H9 (cell line): ENCODE data around the gene SGCE. TPM values are rescaled to one million over a fixed set of nuclear protein-coding genes. Genes with fewer than 3 reads are reported as not detected.

ENCODE experiments used
- DNase-seq: peaks from one replicate; pipeline ENCODE4 v3.0.0-alpha.2; 2017
- H2AFZ ChIP-seq: one replicate; pipeline ENCODE4 v1.6.1; 2013; ENCODE audit warnings: mild to moderate bottlenecking, low read length, control low read depth, moderate library complexity
- H2AK5ac ChIP-seq: 2 replicates; pipeline ENCODE4 v1.6.1; 2013; ENCODE audit warnings: low read length, control low read depth, mixed read lengths; ENCODE audit not compliant: insufficient read length
- H2BK120ac ChIP-seq: one replicate; pipeline ENCODE4 v1.6.1; 2013; ENCODE audit warnings: low read depth, mild to moderate bottlenecking, low read length, control low read depth, inconsistent platforms; ENCODE audit not compliant: poor library complexity, severe bottlenecking
- H2BK12ac ChIP-seq: 2 replicates; pipeline ENCODE4 v1.6.1; 2013; ENCODE audit warnings: low read length, control low read depth, mixed read lengths, low read depth; ENCODE audit not compliant: insufficient read length
- H2BK15ac ChIP-seq: 2 replicates; pipeline ENCODE4 v1.6.1; 2013; ENCODE audit warnings: low read depth, low read length, control low read depth
- H2BK20ac ChIP-seq: one replicate; pipeline ENCODE4 v1.6.1; 2013; ENCODE audit warnings: low read depth, mild to moderate bottlenecking, low read length, control low read depth, inconsistent platforms; ENCODE audit not compliant: poor library complexity, severe bottlenecking
- H2BK5ac ChIP-seq: 2 replicates; pipeline ENCODE4 v1.6.1; 2013; ENCODE audit warnings: low read length, control low read depth, mixed read lengths; ENCODE audit not compliant: insufficient read length
- H3K14ac ChIP-seq: 2 replicates; pipeline ENCODE4 v1.6.1; 2013; ENCODE audit warnings: low read length, control low read depth; ENCODE audit not compliant: insufficient read depth
- H3K18ac ChIP-seq: 2 replicates; pipeline ENCODE4 v1.6.1; 2013; ENCODE audit warnings: low read depth, mild to moderate bottlenecking, mixed read lengths, low read length, control low read depth; ENCODE audit not compliant: insufficient read length
- H3K23ac ChIP-seq: 2 replicates; pipeline ENCODE4 v1.6.1; 2013; ENCODE audit warnings: low read length, control low read depth, mixed read lengths, low read depth; ENCODE audit not compliant: insufficient read length
- H3K23me2 ChIP-seq: 2 replicates; pipeline ENCODE4 v1.6.1; 2013; ENCODE audit warnings: low read depth, mild to moderate bottlenecking, mixed read lengths, low read length, control low read depth; ENCODE audit not compliant: insufficient read length, poor library complexity, severe bottlenecking
- H3K27ac ChIP-seq: 2 replicates; pipeline ENCODE4 v1.5.1; 2013; ENCODE audit warnings: low read length, control low read depth, mixed read lengths, low read depth; ENCODE audit not compliant: insufficient read length
- H3K27me3 ChIP-seq: 2 replicates; pipeline ENCODE4 v1.6.1; 2013; ENCODE audit warnings: low read length, control low read depth, inconsistent platforms; ENCODE audit not compliant: insufficient read depth
- H3K4ac ChIP-seq: 2 replicates; pipeline ENCODE4 v1.6.1; 2013; ENCODE audit warnings: low read depth, mild to moderate bottlenecking, control low read depth, inconsistent platforms, low read length, moderate library complexity
- H3K4me1 ChIP-seq: 2 replicates; pipeline ENCODE4 v1.6.1; 2013; ENCODE audit warnings: low read length, control low read depth, inconsistent platforms; ENCODE audit not compliant: insufficient read depth
- H3K4me2 ChIP-seq: 2 replicates; pipeline ENCODE4 v1.6.1; 2013; ENCODE audit warnings: low read length, control low read depth, mixed read lengths; ENCODE audit not compliant: insufficient read length, insufficient read depth
- H3K56ac ChIP-seq: 2 replicates; pipeline ENCODE4 v1.6.1; 2013; ENCODE audit warnings: low read depth, mild to moderate bottlenecking, mixed read lengths, low read length, control low read depth; ENCODE audit not compliant: insufficient read length
- H3K79me1 ChIP-seq: 2 replicates; pipeline ENCODE4 v1.6.1; 2013; ENCODE audit warnings: low read depth, mild to moderate bottlenecking, moderate library complexity, low read length, control low read depth, inconsistent platforms; ENCODE audit not compliant: insufficient read depth, poor library complexity, severe bottlenecking
- H3K79me2 ChIP-seq: 2 replicates; pipeline ENCODE4 v1.6.1; 2013; ENCODE audit warnings: low read length, control low read depth, inconsistent platforms; ENCODE audit not compliant: insufficient read depth
- H3K9ac ChIP-seq: 2 replicates; pipeline ENCODE4 v1.6.1; 2013; ENCODE audit warnings: low read length, control low read depth, mixed read lengths; ENCODE audit not compliant: insufficient read length; ENCODE audit errors: extremely low read depth
- H3K9me3 ChIP-seq: one replicate; pipeline ENCODE4 v1.6.1; 2013; ENCODE audit warnings: low read depth, low read length, inconsistent platforms; ENCODE audit not compliant: control insufficient read depth
- H3T11ph ChIP-seq: one replicate; pipeline ENCODE4 v1.6.1; 2013; ENCODE audit warnings: mild to moderate bottlenecking, low read length, control low read depth, inconsistent platforms
- H4K20me1 ChIP-seq: one replicate; pipeline ENCODE4 v1.6.1; 2013; ENCODE audit not compliant: control insufficient read depth, insufficient read length, insufficient read depth
- H4K5ac ChIP-seq: 2 replicates; pipeline ENCODE4 v1.6.1; 2013; ENCODE audit warnings: low read depth, mild to moderate bottlenecking, mixed read lengths, low read length, control low read depth; ENCODE audit not compliant: insufficient read length
- H4K8ac ChIP-seq: replicated peaks from 2 replicates; pipeline ENCODE4 v1.6.1; 2013; ENCODE audit warnings: low read length, control low read depth, mixed read lengths, low read depth; ENCODE audit not compliant: insufficient read length
- H4K91ac ChIP-seq: 2 replicates; pipeline ENCODE4 v1.6.1; 2013; ENCODE audit warnings: low read depth, mild to moderate bottlenecking, moderate library complexity, mixed read lengths, low read length, control low read depth; ENCODE audit not compliant: insufficient read length
- H3K27ac Mint-ChIP-seq, 3 experiments: 2 replicates in 2 of 3; 3 replicates in 1 of 3; pipeline ENCODE4 v1.8.0; 2020 to 2021; ENCODE audit warnings: mixed read lengths in 3 of 3, mild to moderate bottlenecking in 1 of 3, moderate library complexity in 1 of 3
- H3K27me3 Mint-ChIP-seq: 2 replicates; pipeline ENCODE4 v1.8.0; 2021; ENCODE audit warnings: low read depth, mild to moderate bottlenecking, moderate library complexity, mixed read lengths
- H3K36me3 Mint-ChIP-seq, 3 experiments: 2 replicates in 2 of 3; 3 replicates in 1 of 3; pipeline ENCODE4 v1.8.0; 2020 to 2021; ENCODE audit warnings: low read depth in 3 of 3, mixed read lengths in 3 of 3; ENCODE audit not compliant: insufficient read depth in 1 of 3
- H3K4me1 Mint-ChIP-seq, 2 experiments: 2 replicates each; pipeline ENCODE4 v1.8.0; 2020; ENCODE audit warnings: mixed read lengths in 2 of 2
- H3K4me3 Mint-ChIP-seq, 2 experiments: 2 replicates in 1 of 2; 3 replicates in 1 of 2; pipeline ENCODE4 v1.8.0; 2020 to 2021; ENCODE audit warnings: mild to moderate bottlenecking in 2 of 2, mixed read lengths in 2 of 2, moderate library complexity in 1 of 2
- H3K9me3 Mint-ChIP-seq, 2 experiments: 2 replicates in 1 of 2; 3 replicates in 1 of 2; pipeline ENCODE4 v1.8.0; 2020; ENCODE audit warnings: mild to moderate bottlenecking in 2 of 2, mixed read lengths in 2 of 2, moderate library complexity in 1 of 2
- CTCF ChIP-seq: fragments of 200-600 bp; sonication (generic); conservative IDR thresholded peaks from 3 replicates; pipeline ENCODE4 v1.8.0; 2021; ENCODE audit warnings: antibody characterized with exemption, mild to moderate bottlenecking
- whole genome bisulfite sequencing: extraction: QIAGEN DNeasy Blood & Tissue Kit; methylation state at CpG from one replicate; pipeline ENCODE4 v1.1.7; 2013; ENCODE audit warnings: missing lambda C conversion rate, low lambda C conversion rate, mixed read lengths; ENCODE audit not compliant: insufficient read length; ENCODE audit errors: extremely low coverage; 5-methylcytosine and 5-hydroxymethylcytosine counted together
- total RNA-seq: library from RNA; stranded (reverse); gene quantifications from 2 replicates; pipeline ENCODE4 v1.2.1, GENCODE V29; 2021

The SGCE gene
- total RNA-seq, 1 experiment from 2014 or later = 30.5 TPM

DNA sequence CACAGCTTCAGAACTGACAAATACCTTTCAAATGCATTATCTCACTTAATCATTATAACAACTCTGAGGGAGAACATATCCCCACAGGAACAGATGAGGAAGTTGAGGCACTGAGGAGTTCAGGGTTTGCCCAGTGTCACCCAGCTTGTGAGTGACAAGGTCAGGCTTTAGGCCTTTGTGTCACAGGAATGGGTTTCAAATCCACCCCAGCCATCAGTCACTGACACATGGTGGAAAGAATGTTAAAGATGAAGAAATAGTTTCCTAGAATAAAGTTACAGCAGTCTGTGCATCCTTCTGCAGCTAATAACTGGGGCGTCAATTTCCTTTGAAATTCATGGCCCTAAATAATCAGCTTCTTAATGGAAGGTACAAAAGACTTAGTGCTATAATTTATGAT, 37.8 kb downstream of the SGCE start:
- Mint-ChIP-seq H3K27ac (no peak overlapping the region), H3K9me3 (no peaks in the 10 kb centered on the region), H3K4me3 (no peak overlapping the region), H3K27me3 (no peaks in the 10 kb centered on the region), H3K36me3 (peaks cover 0 to 7% (median 0%) of the 10 kb centered on the region in 3 experiments; a peak in 2 of 7 replicates), H3K4me1 (no peaks in the 10 kb centered on the region)
- H2BK20ac ChIP-seq = no peak overlapping the region
- no peak overlapping the region for H3K14ac ChIP-seq
- H3K27ac ChIP-seq = no peak overlapping the region
- H3K23me2 ChIP-seq = no peaks in the 10 kb centered on the region
- no peak overlapping the region for H2AK5ac ChIP-seq
- H2BK12ac ChIP-seq = no peak overlapping the region
- no peak overlapping the region for H3K56ac ChIP-seq
- no peak overlapping the region for H4K91ac ChIP-seq
- H2BK120ac ChIP-seq = no peak overlapping the region
- no CpG with 5 or more reads among the region's 1 CpG for WGBS
- no peaks in the 10 kb centered on the region for H3K9me3 ChIP-seq
- no peak overlapping the region for H4K5ac ChIP-seq
- no peaks in the 10 kb centered on the region for H4K20me1 ChIP-seq
- no peak overlapping the region for H2BK15ac ChIP-seq
- TF ChIP-seq CTCF = no peak
- H3K4ac ChIP-seq = no peak overlapping the region
- H3K4me2 ChIP-seq = no peak overlapping the region
- H3K27me3 ChIP-seq = no peaks in the 10 kb centered on the region
- H3K9ac ChIP-seq = no peak overlapping the region
- H4K8ac ChIP-seq = no peak overlapping the region
- no peak overlapping the region for H2AFZ ChIP-seq
- H3T11ph ChIP-seq = no peak overlapping the region
- no peaks in the 10 kb centered on the region for H3K79me2 ChIP-seq
- no peak overlapping the region for H3K18ac ChIP-seq
- no peak overlapping the region for H3K23ac ChIP-seq
- no peak for DNase-seq
- H3K79me1 ChIP-seq = no peaks in the 10 kb centered on the region
- no peaks in the 10 kb centered on the region for H3K4me1 ChIP-seq
- no peak overlapping the region for H2BK5ac ChIP-seq
